ENCODE measurements around the gene SLF1.

GRCh38 chr5:94693845-94694370 lies 75.4 kb downstream of the SLF1 start:
- TF ChIP-seq RAD21 (IDR thresholded peaks at IDR 0.05 in 1 of 2, conservative IDR thresholded peaks at IDR 0.05 in 1 of 2; ENCODE audit: low read depth in 2 of 2, low read length in 2 of 2) = no peak
- TF ChIP-seq CTCF (IDR thresholded peaks at IDR 0.05; ENCODE audit: control extremely low read depth in 1 of 3, insufficient read depth in 1 of 3, low read depth in 1 of 3, low read length in 3 of 3) = no peak
